Measurements from ENCODE around the gene SH3GL1.

The SH3GL1 gene

DNA sequence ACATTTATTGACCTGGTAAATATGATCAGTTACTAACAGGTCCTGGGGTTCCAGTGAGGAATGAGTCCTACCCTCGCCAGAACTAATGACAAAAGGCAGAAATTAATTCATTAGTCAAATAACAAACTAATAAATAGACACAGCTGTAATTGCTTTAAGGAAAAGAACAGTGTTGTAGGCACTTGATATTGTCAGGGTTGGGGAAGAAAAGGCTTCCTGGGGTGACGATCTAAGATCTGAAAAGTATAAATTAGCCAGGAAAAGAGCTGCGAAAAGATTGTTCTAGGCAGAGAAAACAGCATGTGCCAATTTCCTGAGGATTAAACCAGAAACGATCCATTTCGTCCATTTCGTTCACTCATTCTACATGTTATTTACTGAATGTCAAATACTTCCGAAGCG, 1.4 kb upstream of the SH3GL1 start:
- DNase-seq (ENCODE audit: low spot score) (no peak), ATAC-seq (ENCODE audit: low read depth) (no peak)
- Histone ChIP-seq H3K4me3 (ENCODE audit: severe bottlenecking) (peak overlapping the region; percentile 93), H3K27ac (ENCODE audit: poor library complexity, severe bottlenecking) (peak overlapping the region; percentile 50), H3K9me3 (ENCODE audit: severe bottlenecking) (no peaks in the 10 kb centered on the region), H3K36me3 (ENCODE audit: low read depth) (peaks cover 49% of the 10 kb centered on the region), H3K4me1 (ENCODE audit: insufficient read depth, poor library complexity, severe bottlenecking) (peaks cover 23% of the 10 kb centered on the region), H3K27me3 (ENCODE audit: insufficient read depth, poor library complexity, severe bottlenecking) (no peaks in the 10 kb centered on the region)
- TF ChIP-seq, protein P1, sequence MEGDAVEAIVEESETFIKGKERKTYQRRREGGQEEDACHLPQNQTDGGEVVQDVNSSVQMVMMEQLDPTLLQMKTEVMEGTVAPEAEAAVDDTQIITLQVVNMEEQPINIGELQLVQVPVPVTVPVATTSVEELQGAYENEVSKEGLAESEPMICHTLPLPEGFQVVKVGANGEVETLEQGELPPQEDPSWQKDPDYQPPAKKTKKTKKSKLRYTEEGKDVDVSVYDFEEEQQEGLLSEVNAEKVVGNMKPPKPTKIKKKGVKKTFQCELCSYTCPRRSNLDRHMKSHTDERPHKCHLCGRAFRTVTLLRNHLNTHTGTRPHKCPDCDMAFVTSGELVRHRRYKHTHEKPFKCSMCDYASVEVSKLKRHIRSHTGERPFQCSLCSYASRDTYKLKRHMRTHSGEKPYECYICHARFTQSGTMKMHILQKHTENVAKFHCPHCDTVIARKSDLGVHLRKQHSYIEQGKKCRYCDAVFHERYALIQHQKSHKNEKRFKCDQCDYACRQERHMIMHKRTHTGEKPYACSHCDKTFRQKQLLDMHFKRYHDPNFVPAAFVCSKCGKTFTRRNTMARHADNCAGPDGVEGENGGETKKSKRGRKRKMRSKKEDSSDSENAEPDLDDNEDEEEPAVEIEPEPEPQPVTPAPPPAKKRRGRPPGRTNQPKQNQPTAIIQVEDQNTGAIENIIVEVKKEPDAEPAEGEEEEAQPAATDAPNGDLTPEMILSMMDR (IDR thresholded peaks at IDR 0.05; ENCODE audit: poor library complexity, severe bottlenecking), result no peak

DNA sequence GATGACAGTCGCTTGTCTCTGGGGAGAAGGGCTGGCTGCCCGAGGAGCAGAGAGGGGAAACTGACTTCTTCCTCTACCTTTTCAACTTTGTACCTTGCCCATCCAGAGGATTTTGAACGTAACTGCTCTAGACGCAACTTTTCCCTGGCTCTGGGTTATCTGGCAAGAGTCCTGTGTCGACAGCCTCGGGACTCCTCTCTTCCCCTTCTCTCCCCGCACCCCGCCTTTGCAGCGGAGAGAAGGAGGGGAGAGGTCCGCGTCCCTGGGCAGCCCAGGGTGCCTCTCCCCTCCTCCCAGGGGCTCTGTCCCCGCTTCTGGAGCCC, 574 bp downstream of the SH3GL1 start:
- ATAC-seq (ENCODE audit: low read depth), result peak; percentile 11; the same call in 1 of the 3 replicates
- Histone ChIP-seq H3K4me3 (ENCODE audit: severe bottlenecking) (peak overlapping the region; percentile 97), H3K27ac (ENCODE audit: poor library complexity, severe bottlenecking) (peak overlapping the region; percentile 64), H3K4me1 (ENCODE audit: insufficient read depth, poor library complexity, severe bottlenecking) (peaks cover 21% of the 10 kb centered on the region), H3K27me3 (ENCODE audit: insufficient read depth, poor library complexity, severe bottlenecking) (no peaks in the 10 kb centered on the region), H3K9me3 (ENCODE audit: severe bottlenecking) (no peaks in the 10 kb centered on the region), H3K36me3 (ENCODE audit: low read depth) (peaks cover 53% of the 10 kb centered on the region)
- TF ChIP-seq, protein P1 (IDR thresholded peaks at IDR 0.05; ENCODE audit: poor library complexity, severe bottlenecking), result no peak
- DNase-seq (ENCODE audit: low spot score), result no peak

DNA sequence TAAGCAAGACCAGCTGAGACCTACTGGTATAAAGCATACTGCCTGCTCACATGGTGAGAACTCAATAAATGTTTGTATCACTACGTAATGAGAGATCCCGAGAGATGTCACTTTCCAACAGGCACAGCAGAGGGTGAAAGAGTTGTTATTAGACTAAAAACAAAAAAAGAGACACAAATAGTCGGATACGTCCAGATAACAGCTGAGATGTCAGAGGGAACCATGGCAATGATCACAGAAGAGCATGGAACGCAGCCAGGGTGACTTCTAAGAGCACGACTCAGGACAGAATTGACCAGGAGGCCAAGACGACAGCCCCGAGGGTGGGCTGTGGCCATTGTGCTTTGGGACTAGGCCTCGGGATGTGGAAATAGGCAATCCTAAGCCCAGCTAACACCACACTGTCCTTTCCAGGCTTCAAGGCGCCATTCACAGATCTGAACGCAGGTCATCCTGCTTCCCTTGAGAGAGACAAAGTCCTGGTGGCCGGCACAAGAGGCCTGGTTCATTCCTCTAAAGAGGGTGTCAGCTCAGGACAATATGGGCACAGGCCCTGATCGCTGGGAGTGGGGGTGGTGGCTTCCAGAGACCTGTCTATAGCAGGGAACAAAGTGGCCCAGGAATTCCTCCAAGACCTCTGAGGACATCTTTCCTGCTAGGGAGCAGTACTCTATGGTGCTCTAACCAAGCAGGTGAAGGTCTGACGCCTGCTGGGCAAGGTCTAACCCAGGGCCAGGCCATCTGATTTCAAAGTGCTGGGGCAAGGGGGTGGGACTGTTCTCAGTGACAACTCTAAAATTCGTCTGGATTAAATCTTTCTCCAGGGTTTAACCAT, 3.2 kb downstream of the SH3GL1 start:
- Histone ChIP-seq H3K9me3 (ENCODE audit: severe bottlenecking) (no peaks in the 10 kb centered on the region), H3K36me3 (ENCODE audit: low read depth) (peaks cover 47% of the 10 kb centered on the region), H3K27ac (ENCODE audit: poor library complexity, severe bottlenecking) (no peak overlapping the region), H3K4me3 (ENCODE audit: severe bottlenecking) (no peak overlapping the region), H3K4me1 (ENCODE audit: insufficient read depth, poor library complexity, severe bottlenecking) (peaks cover 19% of the 10 kb centered on the region), H3K27me3 (ENCODE audit: insufficient read depth, poor library complexity, severe bottlenecking) (no peaks in the 10 kb centered on the region)
- TF ChIP-seq, protein P1 (IDR thresholded peaks at IDR 0.05; ENCODE audit: poor library complexity, severe bottlenecking), result no peak
- DNase-seq (ENCODE audit: low spot score) (no peak), ATAC-seq (ENCODE audit: low read depth) (no peak)

DNA sequence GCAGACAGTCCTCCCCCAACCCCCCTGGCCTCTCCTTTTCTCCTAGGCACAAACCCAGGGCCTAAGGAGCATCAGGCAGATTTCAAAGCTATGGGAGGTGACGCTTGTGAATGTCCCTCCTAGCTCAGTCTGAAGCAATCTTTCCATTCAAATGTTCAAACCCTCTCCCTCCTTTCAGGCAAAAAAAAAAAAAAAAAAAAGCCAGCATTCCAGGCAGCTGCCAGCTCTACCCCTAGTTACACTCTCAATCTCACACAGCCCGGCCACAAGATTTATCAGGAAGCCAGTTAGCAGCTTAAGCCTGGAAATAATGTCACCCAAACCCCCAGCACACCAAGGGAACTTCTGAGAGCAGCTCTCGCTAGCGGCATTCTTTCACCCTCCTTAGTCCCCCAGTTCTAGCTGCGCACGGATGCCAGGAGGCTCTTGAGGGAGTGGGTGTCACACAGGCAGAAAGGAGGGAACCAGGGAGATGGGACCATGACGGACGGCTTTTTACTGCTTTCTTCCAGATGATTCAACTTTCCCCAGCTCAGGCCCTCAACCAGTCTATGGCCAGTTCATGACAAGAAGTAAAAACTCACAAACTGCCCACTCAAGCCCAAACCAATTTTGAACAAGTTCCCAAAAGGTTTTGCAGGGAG, 6.3 kb downstream of the SH3GL1 start:
- no peaks in the 10 kb centered on the region for H3K9me3 ChIP-seq (ENCODE audit: severe bottlenecking)
- TF ChIP-seq, protein P1 (IDR thresholded peaks at IDR 0.05; ENCODE audit: poor library complexity, severe bottlenecking), result no peak
- ATAC-seq (ENCODE audit: low read depth), result no peak
- DNase-seq (ENCODE audit: low spot score), result no peak
- H3K27ac ChIP-seq (ENCODE audit: poor library complexity, severe bottlenecking), result peak overlapping the region; percentile 94
- H3K4me1 ChIP-seq (ENCODE audit: insufficient read depth, poor library complexity, severe bottlenecking), result peaks cover 41% of the 10 kb centered on the region
- no peaks in the 10 kb centered on the region for H3K27me3 ChIP-seq (ENCODE audit: insufficient read depth, poor library complexity, severe bottlenecking)
- no peak overlapping the region for H3K4me3 ChIP-seq (ENCODE audit: severe bottlenecking)
- H3K36me3 ChIP-seq (ENCODE audit: low read depth), result peaks cover 54% of the 10 kb centered on the region

Data from RWPE2 (cell line).